Epithelial cell of esophagus (primary cell): ENCODE results near the gene MACROD2.
A peak's percentile ranks its signal among the peaks of the same experiment; 100 is the strongest.
"Not testable (repeated sequence)": the region's sequence is repeated elsewhere in the genome, so short reads cannot be mapped to it uniquely, and the experiment has no call there.

Source experiments
- DNase-seq: peaks from one replicate; pipeline ENCODE4 v3.0.0; 2010; ENCODE audit warnings: low read depth
- H3K4me3 ChIP-seq: 2 replicates; pipeline ENCODE4 v1.5.1; 2011; ENCODE audit warnings: mild to moderate bottlenecking, low read length, control low read depth
- TF ChIP-seq, protein P1 (sequence below): IDR thresholded peaks from 2 replicates; pipeline ENCODE4 v1.5.1; 2011; ENCODE audit warnings: low read depth, mild to moderate bottlenecking, low read length, control low read depth, inconsistent platforms; ENCODE audit not compliant: insufficient read depth; ENCODE audit errors: missing control alignments

MACROD2 gene

DNA sequence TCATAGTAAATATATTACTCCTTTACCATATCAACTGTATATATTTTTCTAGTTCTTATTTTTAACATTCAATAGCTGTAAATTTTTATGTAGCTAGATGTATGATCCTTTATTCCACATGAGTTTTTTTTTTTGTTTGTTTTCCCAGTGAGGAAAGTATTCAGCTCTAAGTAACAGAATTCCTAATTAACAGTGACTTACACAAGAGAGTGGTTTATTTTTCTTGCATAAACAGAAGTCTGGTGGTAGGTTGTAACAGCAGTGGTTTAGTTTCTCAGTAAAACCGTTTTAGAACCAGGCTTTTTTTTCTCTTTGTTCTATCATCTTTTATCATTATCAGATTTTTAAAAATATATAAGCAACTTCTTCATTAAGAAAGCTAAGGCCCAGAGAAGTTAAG, 459.0 kb downstream of the MACROD2 start:
- TF ChIP-seq, protein P1, sequence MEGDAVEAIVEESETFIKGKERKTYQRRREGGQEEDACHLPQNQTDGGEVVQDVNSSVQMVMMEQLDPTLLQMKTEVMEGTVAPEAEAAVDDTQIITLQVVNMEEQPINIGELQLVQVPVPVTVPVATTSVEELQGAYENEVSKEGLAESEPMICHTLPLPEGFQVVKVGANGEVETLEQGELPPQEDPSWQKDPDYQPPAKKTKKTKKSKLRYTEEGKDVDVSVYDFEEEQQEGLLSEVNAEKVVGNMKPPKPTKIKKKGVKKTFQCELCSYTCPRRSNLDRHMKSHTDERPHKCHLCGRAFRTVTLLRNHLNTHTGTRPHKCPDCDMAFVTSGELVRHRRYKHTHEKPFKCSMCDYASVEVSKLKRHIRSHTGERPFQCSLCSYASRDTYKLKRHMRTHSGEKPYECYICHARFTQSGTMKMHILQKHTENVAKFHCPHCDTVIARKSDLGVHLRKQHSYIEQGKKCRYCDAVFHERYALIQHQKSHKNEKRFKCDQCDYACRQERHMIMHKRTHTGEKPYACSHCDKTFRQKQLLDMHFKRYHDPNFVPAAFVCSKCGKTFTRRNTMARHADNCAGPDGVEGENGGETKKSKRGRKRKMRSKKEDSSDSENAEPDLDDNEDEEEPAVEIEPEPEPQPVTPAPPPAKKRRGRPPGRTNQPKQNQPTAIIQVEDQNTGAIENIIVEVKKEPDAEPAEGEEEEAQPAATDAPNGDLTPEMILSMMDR: no peak
- DNase-seq: no peak
- H3K4me3 ChIP-seq: no peak overlapping the region

DNA sequence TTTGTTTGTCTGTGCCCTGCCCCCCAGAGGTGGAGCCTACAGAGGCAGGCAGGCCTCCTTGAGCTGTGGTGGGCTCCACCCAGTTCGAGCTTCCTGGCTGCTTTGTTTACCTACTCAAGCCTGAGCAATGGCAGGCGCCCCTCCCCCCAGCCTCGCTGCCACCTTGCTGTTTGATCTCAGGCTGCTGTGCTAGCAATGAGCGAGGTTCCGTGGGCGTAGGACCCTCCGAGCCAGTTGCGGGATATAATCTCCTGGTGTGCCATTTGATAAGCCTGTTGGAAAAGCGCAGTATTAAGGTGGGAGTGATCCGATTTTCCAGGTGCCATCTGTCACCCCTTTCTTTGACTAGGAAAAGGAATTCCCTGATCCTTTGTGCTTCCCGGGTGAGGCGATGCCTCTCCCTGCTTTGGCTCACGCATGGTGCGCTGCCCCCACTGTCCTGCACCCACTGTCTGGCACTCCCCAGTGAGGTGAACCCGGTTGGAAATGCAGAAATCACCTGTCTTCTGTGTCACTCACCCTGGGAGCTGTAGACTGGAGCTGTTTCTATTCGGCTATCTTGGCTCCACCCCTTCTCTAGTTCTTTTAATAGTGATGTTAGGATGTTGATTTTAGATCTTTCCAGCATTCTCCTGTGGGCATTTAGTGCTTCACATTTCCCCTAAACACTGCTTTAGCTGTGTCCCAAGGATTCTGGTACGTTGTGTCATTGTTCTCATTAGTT, 471.9 kb downstream of the MACROD2 start:
- DNase-seq, H3K4me3 ChIP-seq: not testable (repeated sequence)

DNA sequence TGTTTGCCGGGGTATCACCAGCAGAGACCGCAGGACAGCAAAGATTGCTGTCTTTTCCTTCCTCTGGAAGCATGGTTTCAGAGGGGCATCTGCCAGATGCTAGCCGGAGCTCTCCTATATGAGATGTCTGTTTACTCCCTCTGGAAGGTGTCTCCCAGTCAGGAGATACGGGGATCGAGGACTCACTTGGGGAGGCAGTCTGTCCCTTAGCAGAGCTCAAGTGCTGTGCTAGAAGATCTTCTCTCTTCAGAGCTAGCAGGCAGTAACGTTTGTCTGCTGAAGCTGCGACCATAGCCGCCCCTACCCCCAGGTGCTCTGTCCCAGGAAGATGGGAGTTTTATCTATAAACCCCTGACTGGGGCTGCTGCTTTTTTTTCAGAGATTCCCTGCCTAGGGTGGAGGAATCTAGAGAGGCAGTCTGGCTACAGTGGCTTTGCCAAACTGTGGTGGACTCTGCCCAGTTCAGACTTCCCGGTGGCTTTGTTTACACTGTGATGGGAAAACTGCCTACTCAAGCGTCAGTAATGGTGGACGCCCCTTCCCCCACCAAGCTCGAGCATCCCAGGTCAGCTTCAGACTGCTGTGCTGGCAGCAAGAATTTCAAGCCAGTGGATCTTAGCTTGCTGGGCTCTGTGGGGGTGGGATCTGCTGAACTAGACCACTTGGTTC, 475.0 kb downstream of the MACROD2 start:
- DNase-seq: no peak
- no peak overlapping the region for H3K4me3 ChIP-seq
- TF ChIP-seq, protein P1: no peak

DNA sequence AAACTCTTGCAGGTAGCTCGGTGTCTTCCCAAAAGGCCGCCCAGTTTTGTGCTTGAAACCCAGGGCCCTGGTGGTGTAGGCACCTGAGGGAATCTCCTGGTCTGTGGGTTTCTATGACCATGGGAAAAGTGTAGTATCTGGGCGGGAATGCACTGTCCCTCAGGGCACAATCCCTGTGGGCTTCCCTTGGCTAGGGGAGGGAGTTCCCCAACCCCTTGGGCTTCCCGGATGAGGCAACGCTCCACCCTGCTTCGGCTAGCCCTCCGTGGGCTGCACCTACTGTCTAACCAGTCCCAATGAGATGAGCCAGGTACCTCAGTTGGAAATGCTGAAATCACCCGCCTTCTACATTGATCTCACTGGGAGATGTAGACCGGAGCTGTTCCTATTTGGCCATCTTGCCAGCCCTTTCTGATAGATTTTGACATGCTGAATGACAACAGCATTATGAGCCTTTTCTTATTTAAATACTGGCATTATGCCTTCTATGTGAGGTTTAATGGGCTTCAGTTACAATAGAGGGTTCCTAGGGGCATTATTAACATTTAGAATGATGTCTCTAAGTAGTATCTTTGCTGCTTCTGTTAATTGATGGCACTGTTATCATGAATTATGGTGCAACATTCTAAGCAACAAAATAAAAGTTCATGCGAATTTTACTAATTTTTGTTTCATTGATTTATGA, 475.8 kb downstream of the MACROD2 start:
- no peak for DNase-seq
- no peak overlapping the region for H3K4me3 ChIP-seq
- TF ChIP-seq, protein P1: no peak

DNA sequence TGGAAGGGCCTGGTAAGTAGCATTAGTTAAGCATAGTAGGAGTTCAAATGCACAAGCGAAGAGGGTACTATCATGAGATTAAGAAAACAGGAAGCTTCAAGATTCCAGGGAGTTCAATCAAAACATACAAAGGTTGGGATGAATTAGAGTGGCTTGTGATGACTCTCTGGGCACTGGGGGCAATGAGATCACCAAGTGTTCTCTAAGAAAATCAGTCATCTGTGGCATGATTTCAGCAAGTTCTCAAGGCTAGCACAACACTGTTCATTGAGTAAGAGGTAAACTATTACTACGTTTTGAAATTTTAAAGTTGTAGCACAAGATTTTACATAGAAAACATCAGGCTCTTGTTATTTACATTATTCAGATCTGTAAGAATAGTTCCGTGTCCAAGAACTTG, 481.8 kb downstream of the MACROD2 start:
- H3K4me3 ChIP-seq: no peak overlapping the region
- TF ChIP-seq, protein P1: no peak
- peak; percentile 93 for DNase-seq

DNA sequence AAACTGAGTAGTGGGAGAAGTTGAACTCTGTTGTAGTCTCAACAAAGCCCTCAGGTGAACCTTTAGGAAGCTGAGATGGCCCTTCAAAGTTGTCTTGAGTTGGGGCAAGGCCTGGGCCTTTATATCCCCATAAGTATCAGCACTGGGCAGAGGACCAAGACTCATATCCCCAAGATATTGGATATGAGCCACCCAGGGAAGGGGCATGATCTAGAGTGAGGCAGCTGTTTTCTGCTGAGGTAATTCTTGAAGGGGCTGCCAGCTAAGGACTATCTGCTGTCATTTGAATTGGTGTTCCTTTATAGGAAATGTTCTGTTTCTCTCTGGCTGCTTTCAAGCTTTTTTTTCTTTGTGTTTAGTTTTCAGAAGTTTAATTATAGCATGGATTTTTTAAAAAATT, 482.8 kb downstream of the MACROD2 start:
- H3K4me3 ChIP-seq: no peak overlapping the region
- TF ChIP-seq, protein P1: no peak
- DNase-seq: peak; percentile 15

DNA sequence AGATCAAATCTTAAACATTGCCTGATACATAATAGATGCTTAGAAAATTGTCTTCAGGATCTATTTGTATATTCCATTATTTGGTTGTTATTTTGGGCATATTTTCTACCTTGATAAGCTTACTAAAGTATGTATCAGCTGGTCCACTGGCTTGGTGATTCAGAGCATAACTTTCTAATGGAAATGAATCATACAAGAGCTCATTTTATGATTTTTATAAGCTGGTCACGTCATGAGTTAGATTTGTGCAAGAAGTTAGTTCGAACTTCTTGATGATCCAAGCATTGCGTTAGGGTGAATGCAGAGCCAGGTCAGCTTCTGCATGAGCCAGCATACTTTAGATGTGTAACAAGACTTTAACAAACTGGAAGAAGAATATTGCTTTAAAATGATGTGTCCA, 486.5 kb downstream of the MACROD2 start:
- peak; percentile 84 for DNase-seq
- H3K4me3 ChIP-seq: no peak overlapping the region

More for the DNA sequence above, 486.5 kb downstream of the MACROD2 start:
- TF ChIP-seq, protein P1: no peak
